H1 (cell line): ENCODE results near the gene NHLRC2. TPM values are rescaled to one million over a fixed set of nuclear protein-coding genes. Genes with fewer than 3 reads are reported as not detected.

ENCODE experiments used
- GTF2F1 ChIP-seq: IDR thresholded peaks from 2 replicates; pipeline ENCODE4 v1.6.1; 2012; ENCODE audit warnings: low read depth, low read length, improper control_type of control experiment, borderline replicate concordance
- polyA plus RNA-seq, 7 experiments: library from polyadenylated mRNA; depleted of rRNA in 3 of 7; stranded (reverse) in 5 of 7; unstranded in 2 of 7; fragments of >200 nt in 5 of 7; fragments of 200-250 nt in 2 of 7; gene quantifications; 1 replicate in 5 of 7; 2 replicates in 1 of 7; 4 replicates in 1 of 7; pipeline versions ENCODE4 v1.2.1 to v1.2.3, GENCODE V29; 2011 to 2013; ENCODE audit warnings: missing spikeins in 2 of 7, mixed read lengths in 2 of 7
- total RNA-seq: library from RNA; stranded (reverse); fragmentation: NEBNext Ultra II Directional; extraction: Animal tissue kit (Norgen Biotek cat#: 25700); gene quantifications from 2 replicates; pipeline ENCODE4 v1.2.1, GENCODE V29; 2021
- TF ChIP-seq, protein P1 (sequence below): fragments of 300-600 bp; sonication (generic); IDR thresholded peaks from 2 replicates; pipeline ENCODE4 v1.7.1; 2012; ENCODE audit warnings: low read length, moderate library complexity, mild to moderate bottlenecking, inconsistent platforms; ENCODE audit not compliant: insufficient replicate concordance

NHLRC2 gene
- total and polyA plus RNA-seq, 2 of the 8 experiments (the other 6 are each of a cell fraction or from before 2014, with no cell fraction given): 4.9 to 25.6 TPM

DNA sequence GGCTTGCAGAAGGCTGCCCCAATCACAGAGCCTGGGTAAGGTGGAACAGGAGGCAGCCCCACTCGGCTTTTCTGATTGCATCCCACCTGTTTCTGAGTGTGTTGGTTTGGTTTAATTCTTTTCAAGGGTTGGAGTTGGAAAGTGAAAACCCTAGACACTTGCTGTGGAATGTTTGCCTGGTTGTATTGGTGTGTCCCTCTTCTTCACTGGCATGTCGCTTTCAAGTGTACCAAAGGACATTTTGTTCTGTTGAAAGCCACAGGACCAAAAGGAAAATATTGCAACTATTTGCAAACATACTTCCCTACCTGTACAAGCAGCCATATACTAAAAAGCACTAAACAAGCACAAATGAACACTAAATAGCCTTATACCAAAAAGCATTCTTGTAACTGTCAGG, 60.5 kb downstream of the NHLRC2 start (continued):
- TF ChIP-seq, protein P1, sequence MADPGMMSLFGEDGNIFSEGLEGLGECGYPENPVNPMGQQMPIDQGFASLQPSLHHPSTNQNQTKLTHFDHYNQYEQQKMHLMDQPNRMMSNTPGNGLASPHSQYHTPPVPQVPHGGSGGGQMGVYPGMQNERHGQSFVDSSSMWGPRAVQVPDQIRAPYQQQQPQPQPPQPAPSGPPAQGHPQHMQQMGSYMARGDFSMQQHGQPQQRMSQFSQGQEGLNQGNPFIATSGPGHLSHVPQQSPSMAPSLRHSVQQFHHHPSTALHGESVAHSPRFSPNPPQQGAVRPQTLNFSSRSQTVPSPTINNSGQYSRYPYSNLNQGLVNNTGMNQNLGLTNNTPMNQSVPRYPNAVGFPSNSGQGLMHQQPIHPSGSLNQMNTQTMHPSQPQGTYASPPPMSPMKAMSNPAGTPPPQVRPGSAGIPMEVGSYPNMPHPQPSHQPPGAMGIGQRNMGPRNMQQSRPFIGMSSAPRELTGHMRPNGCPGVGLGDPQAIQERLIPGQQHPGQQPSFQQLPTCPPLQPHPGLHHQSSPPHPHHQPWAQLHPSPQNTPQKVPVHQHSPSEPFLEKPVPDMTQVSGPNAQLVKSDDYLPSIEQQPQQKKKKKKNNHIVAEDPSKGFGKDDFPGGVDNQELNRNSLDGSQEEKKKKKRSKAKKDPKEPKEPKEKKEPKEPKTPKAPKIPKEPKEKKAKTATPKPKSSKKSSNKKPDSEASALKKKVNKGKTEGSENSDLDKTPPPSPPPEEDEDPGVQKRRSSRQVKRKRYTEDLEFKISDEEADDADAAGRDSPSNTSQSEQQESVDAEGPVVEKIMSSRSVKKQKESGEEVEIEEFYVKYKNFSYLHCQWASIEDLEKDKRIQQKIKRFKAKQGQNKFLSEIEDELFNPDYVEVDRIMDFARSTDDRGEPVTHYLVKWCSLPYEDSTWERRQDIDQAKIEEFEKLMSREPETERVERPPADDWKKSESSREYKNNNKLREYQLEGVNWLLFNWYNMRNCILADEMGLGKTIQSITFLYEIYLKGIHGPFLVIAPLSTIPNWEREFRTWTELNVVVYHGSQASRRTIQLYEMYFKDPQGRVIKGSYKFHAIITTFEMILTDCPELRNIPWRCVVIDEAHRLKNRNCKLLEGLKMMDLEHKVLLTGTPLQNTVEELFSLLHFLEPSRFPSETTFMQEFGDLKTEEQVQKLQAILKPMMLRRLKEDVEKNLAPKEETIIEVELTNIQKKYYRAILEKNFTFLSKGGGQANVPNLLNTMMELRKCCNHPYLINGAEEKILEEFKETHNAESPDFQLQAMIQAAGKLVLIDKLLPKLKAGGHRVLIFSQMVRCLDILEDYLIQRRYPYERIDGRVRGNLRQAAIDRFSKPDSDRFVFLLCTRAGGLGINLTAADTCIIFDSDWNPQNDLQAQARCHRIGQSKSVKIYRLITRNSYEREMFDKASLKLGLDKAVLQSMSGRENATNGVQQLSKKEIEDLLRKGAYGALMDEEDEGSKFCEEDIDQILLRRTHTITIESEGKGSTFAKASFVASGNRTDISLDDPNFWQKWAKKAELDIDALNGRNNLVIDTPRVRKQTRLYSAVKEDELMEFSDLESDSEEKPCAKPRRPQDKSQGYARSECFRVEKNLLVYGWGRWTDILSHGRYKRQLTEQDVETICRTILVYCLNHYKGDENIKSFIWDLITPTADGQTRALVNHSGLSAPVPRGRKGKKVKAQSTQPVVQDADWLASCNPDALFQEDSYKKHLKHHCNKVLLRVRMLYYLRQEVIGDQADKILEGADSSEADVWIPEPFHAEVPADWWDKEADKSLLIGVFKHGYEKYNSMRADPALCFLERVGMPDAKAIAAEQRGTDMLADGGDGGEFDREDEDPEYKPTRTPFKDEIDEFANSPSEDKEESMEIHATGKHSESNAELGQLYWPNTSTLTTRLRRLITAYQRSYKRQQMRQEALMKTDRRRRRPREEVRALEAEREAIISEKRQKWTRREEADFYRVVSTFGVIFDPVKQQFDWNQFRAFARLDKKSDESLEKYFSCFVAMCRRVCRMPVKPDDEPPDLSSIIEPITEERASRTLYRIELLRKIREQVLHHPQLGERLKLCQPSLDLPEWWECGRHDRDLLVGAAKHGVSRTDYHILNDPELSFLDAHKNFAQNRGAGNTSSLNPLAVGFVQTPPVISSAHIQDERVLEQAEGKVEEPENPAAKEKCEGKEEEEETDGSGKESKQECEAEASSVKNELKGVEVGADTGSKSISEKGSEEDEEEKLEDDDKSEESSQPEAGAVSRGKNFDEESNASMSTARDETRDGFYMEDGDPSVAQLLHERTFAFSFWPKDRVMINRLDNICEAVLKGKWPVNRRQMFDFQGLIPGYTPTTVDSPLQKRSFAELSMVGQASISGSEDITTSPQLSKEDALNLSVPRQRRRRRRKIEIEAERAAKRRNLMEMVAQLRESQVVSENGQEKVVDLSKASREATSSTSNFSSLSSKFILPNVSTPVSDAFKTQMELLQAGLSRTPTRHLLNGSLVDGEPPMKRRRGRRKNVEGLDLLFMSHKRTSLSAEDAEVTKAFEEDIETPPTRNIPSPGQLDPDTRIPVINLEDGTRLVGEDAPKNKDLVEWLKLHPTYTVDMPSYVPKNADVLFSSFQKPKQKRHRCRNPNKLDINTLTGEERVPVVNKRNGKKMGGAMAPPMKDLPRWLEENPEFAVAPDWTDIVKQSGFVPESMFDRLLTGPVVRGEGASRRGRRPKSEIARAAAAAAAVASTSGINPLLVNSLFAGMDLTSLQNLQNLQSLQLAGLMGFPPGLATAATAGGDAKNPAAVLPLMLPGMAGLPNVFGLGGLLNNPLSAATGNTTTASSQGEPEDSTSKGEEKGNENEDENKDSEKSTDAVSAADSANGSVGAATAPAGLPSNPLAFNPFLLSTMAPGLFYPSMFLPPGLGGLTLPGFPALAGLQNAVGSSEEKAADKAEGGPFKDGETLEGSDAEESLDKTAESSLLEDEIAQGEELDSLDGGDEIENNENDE: no peak
- TF ChIP-seq GTF2F1: no peak
- TF ChIP-seq, all 59 proteins: peak for 0
